Testis (tissue), 2 donors: Measurements from ENCODE around the gene PDS5B.

Experiments used
- CTCF ChIP-seq, 3 experiments: fragments of 450-650 bp in 2 of 3; fragments of 200-600 bp in 1 of 3; sonication (generic) in 1 of 3; IDR thresholded peaks; one replicate each; pipeline ENCODE4 v1.5.1; 2016 to 2019; ENCODE audit warnings: antibody characterized with exemption in 3 of 3, mild to moderate bottlenecking in 2 of 3, moderate library complexity in 1 of 3
- POLR2A ChIP-seq: fragments of 450-650 bp; IDR thresholded peaks from one replicate; pipeline ENCODE4 v1.6.1; 2017; ENCODE audit warnings: antibody characterized with exemption, mild to moderate bottlenecking, moderate library complexity

- TF ChIP-seq POLR2A (no peak), CTCF (IDR thresholded peaks at IDR 0.05) (no peak)
Observed at GRCh38 chr13:32587811-32588170, 1.5 kb downstream of the PDS5B start.
